HuH-7.5 (cell line): ENCODE results near the gene EXT2.

ENCODE experiments used
- DNase-seq: peaks from one replicate; pipeline ENCODE4 v3.0.0; 2011; ENCODE audit warnings: low spot score

The EXT2 gene

GRCh38 chr11:44267006-44267749 is 171.7 kb downstream of the EXT2 start:
- DNase-seq = no peak

- DNase-seq = no peak
Observed at GRCh38 chr11:44267750-44268613, 172.5 kb downstream of the EXT2 start.

GRCh38 chr11:44268614-44269080 is 173.2 kb downstream of the EXT2 start:
- DNase-seq = no peak

- DNase-seq = no peak
Observed at GRCh38 chr11:44269369-44270351, 174.2 kb downstream of the EXT2 start.

DNA sequence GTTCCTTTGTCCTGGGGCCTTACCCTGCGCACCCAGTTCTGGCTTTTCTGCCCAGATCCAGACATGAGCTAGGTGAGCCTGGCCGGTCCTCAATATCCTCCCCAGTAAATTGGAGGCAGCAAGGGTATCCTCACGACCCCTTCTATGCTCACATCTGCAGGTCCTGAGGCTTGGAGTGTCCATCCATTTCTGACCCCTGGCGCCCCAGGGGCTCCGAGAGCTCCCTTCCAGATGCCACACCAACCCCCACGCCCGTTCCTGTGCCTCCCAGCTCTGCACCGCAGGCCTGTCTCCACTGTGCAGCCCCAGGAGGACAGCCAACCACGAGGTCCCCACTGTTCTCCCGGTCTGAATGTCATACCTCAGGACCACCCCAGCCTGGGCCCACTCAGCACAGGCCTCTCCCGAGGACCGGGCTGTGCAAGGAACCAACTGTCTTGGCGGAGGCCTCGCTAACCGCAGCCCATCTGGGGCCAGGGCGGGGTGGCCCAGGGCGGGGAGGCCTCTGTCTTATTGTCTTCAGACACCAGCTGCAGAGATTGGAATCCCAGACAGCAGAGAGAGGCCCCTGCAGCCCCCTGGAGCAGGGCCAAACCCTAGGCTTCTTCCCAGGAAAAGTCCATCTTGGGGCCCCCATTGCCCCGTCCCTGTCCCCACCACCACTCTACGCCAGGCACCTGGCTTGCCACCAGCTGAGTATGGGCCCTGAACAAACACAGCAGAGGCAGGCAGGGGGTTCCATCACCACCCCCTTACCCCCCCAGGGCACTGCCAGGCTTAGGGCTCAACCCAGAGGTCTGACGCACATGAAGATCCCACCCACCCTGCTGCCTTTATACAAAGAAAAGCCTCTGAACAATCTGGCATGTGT is 175.2 kb downstream of the EXT2 start:
- no peak for DNase-seq

GRCh38 chr11:44271286-44271685 is 175.8 kb downstream of the EXT2 start:
- no peak for DNase-seq

DNA sequence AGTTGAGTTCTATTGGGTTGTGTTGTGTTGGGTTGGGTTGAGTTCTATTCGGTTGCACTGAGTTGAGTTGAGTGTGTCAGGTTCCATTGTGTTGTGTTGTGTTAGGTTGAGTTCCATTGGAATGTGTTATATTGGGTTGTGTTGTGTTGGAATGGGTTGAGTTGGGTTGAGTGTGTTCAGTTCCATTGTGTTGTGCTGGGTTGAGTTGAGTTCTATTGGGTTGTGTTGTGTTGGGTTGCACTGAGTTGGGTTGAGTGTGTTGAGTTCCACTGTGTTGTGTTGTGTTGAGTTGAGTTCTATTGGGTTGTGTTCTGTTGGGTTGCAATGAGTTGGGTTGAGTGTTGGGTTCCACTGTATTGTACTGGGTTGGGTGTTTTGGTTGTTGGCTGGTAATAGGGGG is 178.9 kb downstream of the EXT2 start:
- DNase-seq = no peak

DNA sequence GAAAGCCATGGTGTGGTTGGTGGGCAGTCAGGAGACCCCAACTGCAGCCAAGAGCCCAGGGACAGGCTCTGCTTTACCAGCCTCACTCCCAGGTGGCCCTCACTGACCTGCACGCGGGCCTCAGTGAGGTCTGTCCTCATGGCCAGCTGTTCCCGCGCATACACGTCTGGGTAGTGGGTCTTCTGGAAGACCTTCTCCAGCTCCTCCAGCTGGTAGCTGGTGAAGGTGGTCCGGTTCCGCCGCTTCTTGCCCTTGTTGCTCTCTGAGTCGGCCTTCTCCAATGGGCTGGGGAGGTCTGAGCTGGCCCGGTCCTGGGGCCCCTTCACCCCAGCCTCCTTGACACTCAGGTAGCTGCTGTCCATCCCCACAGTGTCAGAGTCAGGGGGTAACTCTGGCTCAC is 179.8 kb downstream of the EXT2 start:
- no peak for DNase-seq

- no peak for DNase-seq
Observed at GRCh38 chr11:44275961-44276550, 180.6 kb downstream of the EXT2 start.

GRCh38 chr11:44277196-44278090 is 182.0 kb downstream of the EXT2 start:
- DNase-seq = no peak

- no peak for DNase-seq
Observed at GRCh38 chr11:44279483-44279882, 184.0 kb downstream of the EXT2 start.

DNA sequence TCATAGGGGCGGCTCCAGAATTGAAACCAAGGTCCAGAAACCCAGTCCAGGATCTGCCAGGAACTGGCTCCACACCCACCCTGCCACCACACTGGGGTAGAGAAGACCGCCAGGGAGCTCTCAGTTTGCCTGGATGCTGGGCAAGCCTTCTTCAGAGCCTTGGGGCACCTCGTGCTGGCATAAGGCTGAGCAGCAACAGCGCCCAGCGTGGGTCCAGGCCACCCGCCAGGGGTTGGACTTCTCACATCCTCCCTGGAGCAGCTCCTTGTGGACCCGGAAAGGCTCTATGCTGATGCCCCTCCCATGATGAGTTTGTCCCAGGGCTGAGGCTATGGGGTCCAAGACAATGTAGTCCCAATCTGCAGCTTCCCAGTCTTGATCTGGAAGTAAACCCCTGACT is 184.8 kb downstream of the EXT2 start:
- no peak for DNase-seq

DNA sequence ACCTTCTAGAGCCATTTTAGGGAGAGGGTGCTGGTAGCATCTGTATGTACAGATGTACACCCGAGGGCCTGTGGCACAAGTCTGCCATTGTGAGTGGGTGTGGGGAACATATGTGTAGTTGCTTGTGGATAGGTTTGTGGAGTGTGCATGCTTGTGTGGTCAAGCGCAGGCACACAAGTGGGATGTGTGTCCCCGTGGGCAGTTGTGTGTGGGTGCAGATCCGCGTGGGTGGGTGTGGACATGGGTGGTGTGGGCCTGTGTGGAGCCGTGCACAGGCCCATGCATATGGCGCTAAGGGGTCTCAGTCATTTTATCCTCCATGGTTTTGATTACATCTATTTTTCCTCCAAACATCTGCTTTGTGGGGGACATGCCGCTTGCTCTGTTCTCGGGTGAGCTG is 185.7 kb downstream of the EXT2 start:
- no peak for DNase-seq

DNA sequence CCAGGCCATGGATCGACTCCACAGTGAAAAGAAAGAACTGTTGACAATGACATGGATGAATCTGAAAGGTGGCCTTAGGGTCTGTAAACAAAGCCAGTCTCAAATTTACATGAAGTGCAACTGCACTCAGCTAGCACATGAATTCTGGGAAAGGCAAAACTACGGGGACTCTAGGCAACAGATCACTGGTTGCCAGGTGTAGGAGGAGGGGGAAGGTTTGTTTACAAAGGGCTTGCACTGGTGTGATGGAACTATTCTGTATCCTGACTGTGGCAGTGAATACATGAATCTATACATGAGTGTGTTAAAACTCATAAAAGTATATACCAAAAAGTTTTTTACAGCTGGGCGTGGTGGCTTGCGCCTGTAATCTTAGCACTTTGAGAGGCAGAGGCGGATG is 187.1 kb downstream of the EXT2 start:
- no peak for DNase-seq

DNA sequence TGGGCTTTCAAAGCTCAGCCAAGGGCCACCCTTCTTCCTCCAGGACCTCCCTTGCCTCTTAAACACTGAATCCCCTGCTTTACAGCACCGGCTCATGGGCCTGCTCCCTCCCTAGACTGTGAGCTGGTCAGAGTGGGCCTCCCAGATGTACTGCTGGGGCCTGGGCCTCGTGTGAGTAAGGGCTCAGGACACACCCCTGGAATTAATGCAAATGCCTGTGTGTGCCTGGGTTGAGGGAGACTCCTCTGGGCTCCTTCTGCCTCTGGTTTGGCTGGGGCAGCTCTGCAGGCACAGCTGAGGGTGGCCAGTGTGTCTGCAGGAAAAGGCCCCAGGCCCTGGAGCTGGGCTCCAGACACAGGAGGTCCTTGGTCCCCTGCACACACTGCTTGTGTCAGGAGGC is 190.3 kb downstream of the EXT2 start:
- DNase-seq = no peak

DNA sequence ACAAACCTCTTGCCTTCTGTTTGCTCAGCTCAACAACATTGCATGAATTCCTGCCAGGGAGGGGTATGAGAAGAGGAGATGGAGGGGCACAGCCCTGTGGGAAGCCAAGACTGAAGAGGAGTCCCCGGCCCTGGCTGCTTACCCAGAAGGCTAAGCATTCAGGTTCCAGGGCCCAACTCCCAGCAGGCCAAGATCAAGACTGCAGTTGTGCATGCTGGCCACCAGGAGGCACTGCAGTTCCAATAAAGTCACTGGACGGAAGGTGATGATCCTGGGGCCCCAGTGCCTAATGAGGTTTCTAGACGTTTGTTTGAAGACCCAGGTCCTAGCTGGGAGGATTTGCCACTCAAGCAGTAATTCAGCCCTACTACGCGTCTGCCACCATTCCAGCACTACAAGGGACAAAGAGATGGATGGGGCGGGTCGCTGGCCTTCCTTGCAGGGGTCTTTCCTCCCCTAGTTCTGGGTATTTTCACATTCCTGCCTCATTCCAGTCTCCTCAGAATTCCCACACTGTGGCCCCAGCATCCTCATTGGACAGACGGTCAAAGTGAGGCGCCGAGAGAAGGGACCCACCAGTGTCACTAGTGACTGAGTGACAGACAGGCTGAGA is 190.9 kb downstream of the EXT2 start:
- DNase-seq = no peak

DNA sequence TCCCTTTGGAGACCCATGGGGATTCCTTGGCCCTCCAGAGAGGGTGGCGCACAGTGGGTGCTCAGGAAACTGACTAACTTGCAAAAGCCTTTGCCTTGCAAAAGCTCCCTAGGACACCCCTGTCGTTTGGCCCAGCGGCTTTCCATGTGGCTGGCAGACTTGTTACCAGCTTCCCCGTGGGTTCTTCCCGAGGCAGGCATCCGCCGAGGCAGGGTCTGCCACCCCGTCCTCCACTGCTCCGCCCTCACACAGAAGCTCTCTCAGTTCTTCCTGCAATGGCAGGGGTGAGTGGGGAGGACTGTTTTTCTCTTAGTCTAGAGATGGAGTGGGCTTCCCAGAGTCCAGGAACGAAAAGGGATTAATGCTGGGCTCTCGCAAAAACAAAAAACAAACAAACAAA is 191.4 kb downstream of the EXT2 start:
- DNase-seq = no peak

GRCh38 chr11:44288133-44288526 is 192.7 kb downstream of the EXT2 start:
- no peak for DNase-seq

GRCh38 chr11:44290208-44290607 is 194.7 kb downstream of the EXT2 start:
- DNase-seq = no peak
